Activated CD4-positive, alpha-beta T cell treated with anti-CD3 and anti-CD28 coated beads, Interleukin-2, amount 50 U/mL, for 1 hour (primary cell): ENCODE results near the gene RPUSD4.

Experiments used
- DNase-seq: peaks from one replicate; pipeline ENCODE4 v3.0.0-alpha.2; 2020

Gene RPUSD4

GRCh38 chr11:126154691-126155090 lies 56.8 kb downstream of the RPUSD4 start:
- DNase-seq: no peak

GRCh38 chr11:126153972-126154371 lies 57.5 kb downstream of the RPUSD4 start:
- DNase-seq: no peak

- DNase-seq: no peak
Measured at GRCh38 chr11:126153006-126153405, 58.4 kb downstream of the RPUSD4 start.

GRCh38 chr11:126152586-126152985 lies 58.9 kb downstream of the RPUSD4 start:
- no peak for DNase-seq

- DNase-seq: no peak
Measured at GRCh38 chr11:126152152-126152551, 59.3 kb downstream of the RPUSD4 start.
